Mammary epithelial cell (primary cell): ENCODE data around the gene DNASE1L1.

Source experiments
- EZH2 ChIP-seq: IDR thresholded peaks from 2 replicates; pipeline ENCODE4 v1.6.1; 2012; ENCODE audit warnings: low read length, inconsistent platforms, borderline replicate concordance
- TF ChIP-seq, protein P1 (sequence below), 2 donors: IDR thresholded peaks in 1 of 2; conservative IDR thresholded peaks in 1 of 2; 2 replicates each; pipeline ENCODE4 v1.5.1; 2011 to 2012; ENCODE audit warnings: inconsistent platforms in 2 of 2, low read length in 2 of 2, mild to moderate bottlenecking in 2 of 2, control low read depth in 1 of 2, low read depth in 1 of 2; ENCODE audit not compliant: insufficient read depth in 1 of 2; ENCODE audit errors: extremely low read depth in 1 of 2

DNA sequence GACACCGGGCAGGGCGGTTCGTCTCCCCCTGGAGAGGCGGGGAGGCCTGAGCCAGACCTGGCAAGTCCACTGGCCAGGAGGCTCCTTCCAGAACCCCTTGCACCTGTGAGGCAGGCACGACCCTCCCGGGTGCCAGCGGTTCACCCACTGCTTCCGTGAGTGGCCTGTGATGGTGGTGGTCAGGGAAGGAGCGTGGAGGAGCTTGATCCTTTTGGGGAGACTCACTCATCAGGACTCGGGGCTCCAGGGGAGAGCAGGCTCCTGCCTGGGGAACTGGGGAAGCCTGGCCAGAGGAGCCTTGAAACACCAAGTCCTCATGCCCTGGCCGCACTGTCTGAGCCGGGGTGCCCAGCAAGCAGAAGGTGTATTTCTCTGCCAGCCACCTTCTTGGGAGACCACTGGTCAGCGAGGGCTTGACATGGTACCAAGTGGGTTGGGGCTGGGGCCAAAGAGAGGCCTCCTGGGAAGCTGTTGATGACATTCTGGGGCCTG lies 35.7 kb upstream of the DNASE1L1 start:
- TF ChIP-seq, protein P1, sequence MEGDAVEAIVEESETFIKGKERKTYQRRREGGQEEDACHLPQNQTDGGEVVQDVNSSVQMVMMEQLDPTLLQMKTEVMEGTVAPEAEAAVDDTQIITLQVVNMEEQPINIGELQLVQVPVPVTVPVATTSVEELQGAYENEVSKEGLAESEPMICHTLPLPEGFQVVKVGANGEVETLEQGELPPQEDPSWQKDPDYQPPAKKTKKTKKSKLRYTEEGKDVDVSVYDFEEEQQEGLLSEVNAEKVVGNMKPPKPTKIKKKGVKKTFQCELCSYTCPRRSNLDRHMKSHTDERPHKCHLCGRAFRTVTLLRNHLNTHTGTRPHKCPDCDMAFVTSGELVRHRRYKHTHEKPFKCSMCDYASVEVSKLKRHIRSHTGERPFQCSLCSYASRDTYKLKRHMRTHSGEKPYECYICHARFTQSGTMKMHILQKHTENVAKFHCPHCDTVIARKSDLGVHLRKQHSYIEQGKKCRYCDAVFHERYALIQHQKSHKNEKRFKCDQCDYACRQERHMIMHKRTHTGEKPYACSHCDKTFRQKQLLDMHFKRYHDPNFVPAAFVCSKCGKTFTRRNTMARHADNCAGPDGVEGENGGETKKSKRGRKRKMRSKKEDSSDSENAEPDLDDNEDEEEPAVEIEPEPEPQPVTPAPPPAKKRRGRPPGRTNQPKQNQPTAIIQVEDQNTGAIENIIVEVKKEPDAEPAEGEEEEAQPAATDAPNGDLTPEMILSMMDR (conservative IDR thresholded peaks at IDR 0.05 in 1 of 2, IDR thresholded peaks at IDR 0.05 in 1 of 2; ENCODE audit: extremely low read depth in 1 of 2, insufficient read depth in 1 of 2, low read depth in 1 of 2, low read length in 2 of 2), result no peak
- no peak for TF ChIP-seq EZH2
